OCI-LY3 (cell line): ENCODE results near the gene KRTAP5-5.

Source experiments
- H2AFZ ChIP-seq: fragments of 200-600, 300-600 bp; shearing (Covaris generic); 2 replicates; pipeline ENCODE4 v1.6.0; 2014; ENCODE audit warnings: antibody characterized with exemption, low read depth, low read length
- H3K27ac ChIP-seq: fragments of 200-600, 300-600 bp; sonication (generic); 2 replicates; pipeline ENCODE4 v1.5.1; 2014; ENCODE audit warnings: mild to moderate bottlenecking, low read length, moderate library complexity, mixed read lengths
- H3K27me3 ChIP-seq: fragments of 200-600, 300-600 bp; sonication (generic); 2 replicates; pipeline ENCODE4 v1.6.1; 2014; ENCODE audit warnings: low read depth, low read length, mixed read lengths
- H3K36me3 ChIP-seq: fragments of 200-600, 300-600 bp; sonication (generic); replicated peaks from 2 replicates; pipeline ENCODE3; 2014; ENCODE audit warnings: low read depth, low read length, mixed read lengths
- H3K4me1 ChIP-seq: fragments of 300-600, 200-600 bp; sonication (generic); 2 replicates; pipeline ENCODE4 v1.6.1; 2014; ENCODE audit warnings: low read length, mixed read lengths
- H3K4me2 ChIP-seq: fragments of 200-600, 300-600 bp; sonication (generic); 2 replicates; pipeline ENCODE4 v1.6.1; 2014; ENCODE audit warnings: low read length, mixed read lengths
- H3K4me3 ChIP-seq: fragments of 300-600, 200-600 bp; sonication (generic); 2 replicates; pipeline ENCODE4 v1.5.1; 2014; ENCODE audit warnings: antibody characterized with exemption, mild to moderate bottlenecking, low read length, moderate library complexity
- H3K79me2 ChIP-seq: fragments of 300-600, 200-600 bp; shearing (Covaris generic); 2 replicates; pipeline ENCODE4 v1.6.1; 2014; ENCODE audit warnings: mild to moderate bottlenecking, low read length, mixed read lengths
- H3K9ac ChIP-seq: fragments of 300-600, 200-600 bp; shearing (Covaris generic); 2 replicates; pipeline ENCODE4 v1.6.0; 2014; ENCODE audit warnings: mild to moderate bottlenecking, low read length, moderate library complexity
- H3K9me3 ChIP-seq: fragments of 200-600, 300-600 bp; shearing (Covaris generic); 2 replicates; pipeline ENCODE4 v1.6.1; 2014; ENCODE audit warnings: low read length, mixed read lengths; ENCODE audit not compliant: insufficient read depth
- H4K20me1 ChIP-seq: fragments of 200-600, 300-600 bp; sonication (generic); 2 replicates; pipeline ENCODE4 v1.6.1; 2016; ENCODE audit warnings: low read length, mixed read lengths; ENCODE audit not compliant: insufficient read depth
- EZH2phosphoT487 ChIP-seq: fragments of 200-600 bp; shearing (Covaris generic); IDR thresholded peaks from 2 replicates; pipeline ENCODE4 v1.6.1; 2018; ENCODE audit warnings: antibody characterized with exemption, mixed run types, low read depth
- TF ChIP-seq, protein P1 (sequence below): fragments of 200-600, 300-600 bp; sonication (generic); IDR thresholded peaks from 2 replicates; pipeline ENCODE4 v1.5.1; 2014; ENCODE audit warnings: antibody characterized with exemption, low read length, low read depth

Gene KRTAP5-5

GRCh38 chr11:1665313-1665712 is 35.7 kb downstream of the KRTAP5-5 start:
- Histone ChIP-seq H4K20me1 (no peaks in the 10 kb centered on the region), H3K9me3 (no peaks in the 10 kb centered on the region), H3K27me3 (peaks cover 6% of the 10 kb centered on the region; the same call in 1 of the 2 replicates), H2AFZ (no peak overlapping the region), H3K4me1 (no peaks in the 10 kb centered on the region), H3K4me2 (no peak overlapping the region), H3K4me3 (no peak overlapping the region), H3K36me3 (no peaks in the 10 kb centered on the region), H3K79me2 (no peaks in the 10 kb centered on the region), H3K27ac (no peak overlapping the region), H3K9ac (no peak overlapping the region)
- TF ChIP-seq EZH2phosphoT487, result no peak
- TF ChIP-seq, protein P1, sequence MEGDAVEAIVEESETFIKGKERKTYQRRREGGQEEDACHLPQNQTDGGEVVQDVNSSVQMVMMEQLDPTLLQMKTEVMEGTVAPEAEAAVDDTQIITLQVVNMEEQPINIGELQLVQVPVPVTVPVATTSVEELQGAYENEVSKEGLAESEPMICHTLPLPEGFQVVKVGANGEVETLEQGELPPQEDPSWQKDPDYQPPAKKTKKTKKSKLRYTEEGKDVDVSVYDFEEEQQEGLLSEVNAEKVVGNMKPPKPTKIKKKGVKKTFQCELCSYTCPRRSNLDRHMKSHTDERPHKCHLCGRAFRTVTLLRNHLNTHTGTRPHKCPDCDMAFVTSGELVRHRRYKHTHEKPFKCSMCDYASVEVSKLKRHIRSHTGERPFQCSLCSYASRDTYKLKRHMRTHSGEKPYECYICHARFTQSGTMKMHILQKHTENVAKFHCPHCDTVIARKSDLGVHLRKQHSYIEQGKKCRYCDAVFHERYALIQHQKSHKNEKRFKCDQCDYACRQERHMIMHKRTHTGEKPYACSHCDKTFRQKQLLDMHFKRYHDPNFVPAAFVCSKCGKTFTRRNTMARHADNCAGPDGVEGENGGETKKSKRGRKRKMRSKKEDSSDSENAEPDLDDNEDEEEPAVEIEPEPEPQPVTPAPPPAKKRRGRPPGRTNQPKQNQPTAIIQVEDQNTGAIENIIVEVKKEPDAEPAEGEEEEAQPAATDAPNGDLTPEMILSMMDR, result no peak

DNA sequence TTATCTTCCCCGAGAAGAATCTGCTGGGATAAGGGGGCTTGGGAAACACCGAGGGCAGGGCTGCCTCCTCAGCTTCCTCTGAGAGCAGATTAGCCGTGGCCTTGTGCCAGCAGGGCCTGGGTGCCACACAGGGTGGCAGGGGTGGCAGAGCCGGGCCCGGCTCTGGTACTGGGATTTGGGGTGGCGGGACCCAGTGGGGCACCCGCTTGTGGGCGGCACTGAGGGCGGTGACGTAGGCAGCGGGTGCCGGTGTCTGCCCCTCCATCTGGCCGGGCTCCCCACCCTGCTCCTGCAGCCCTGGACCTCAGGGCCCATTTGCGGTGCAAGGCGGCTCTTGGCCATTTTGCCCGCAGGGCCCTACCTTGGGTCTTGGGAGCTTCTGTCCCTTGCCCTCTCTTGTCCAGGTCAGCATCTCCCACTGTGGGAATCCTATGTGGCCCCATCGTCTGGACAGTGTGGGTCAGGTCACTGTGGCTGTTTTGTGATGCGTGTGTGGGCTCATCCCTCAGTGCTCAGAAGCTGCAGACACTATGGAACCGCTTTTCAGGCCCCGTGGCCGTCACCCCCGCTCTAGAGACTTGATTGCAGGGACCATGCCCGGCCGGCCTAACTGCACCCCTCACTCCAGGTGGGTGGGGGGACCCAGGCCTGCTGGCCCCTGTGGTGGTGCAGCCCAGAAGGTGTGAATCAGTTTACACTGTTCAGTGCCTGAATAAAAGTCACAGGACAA is 37.7 kb downstream of the KRTAP5-5 start:
- TF ChIP-seq EZH2phosphoT487, result no peak
- TF ChIP-seq, protein P1, result no peak
- no peaks in the 10 kb centered on the region for H3K36me3 ChIP-seq
- no peak overlapping the region for H2AFZ ChIP-seq
- 0 out of 2 replicates have a peak, but pooled peaks cover 3% of the 10 kb centered on the region for H3K27me3 ChIP-seq
- no peaks in the 10 kb centered on the region for H3K9me3 ChIP-seq
- no peaks in the 10 kb centered on the region for H3K4me1 ChIP-seq
- H3K79me2 ChIP-seq, result no peaks in the 10 kb centered on the region
- H4K20me1 ChIP-seq, result peaks cover 5% of the 10 kb centered on the region; the same call in 1 of the 2 replicates
- H3K27ac ChIP-seq, result no peak overlapping the region
- no peak overlapping the region for H3K4me3 ChIP-seq
- H3K4me2 ChIP-seq, result no peak overlapping the region
- no peak overlapping the region for H3K9ac ChIP-seq

DNA sequence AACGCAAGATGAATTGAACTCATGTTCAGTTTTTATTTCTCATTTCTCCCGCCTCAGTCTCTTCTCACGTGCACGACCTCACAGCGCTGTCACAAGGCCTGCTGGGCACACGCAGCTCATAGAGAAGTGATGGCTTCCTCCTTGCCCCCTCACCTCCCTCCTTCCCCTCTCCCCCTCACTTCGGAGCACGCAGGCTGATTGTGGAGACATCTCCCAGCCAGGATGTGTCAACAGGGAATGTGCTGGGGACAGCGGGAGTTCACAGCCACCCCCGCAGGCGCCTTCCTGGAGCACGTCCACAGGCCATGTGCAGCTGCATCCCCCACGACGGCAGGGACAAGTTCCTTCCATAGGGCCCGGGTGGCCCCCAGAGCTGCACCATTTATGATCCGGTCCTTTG is 38.3 kb downstream of the KRTAP5-5 start:
- H3K27ac ChIP-seq, result no peak overlapping the region

DNA sequence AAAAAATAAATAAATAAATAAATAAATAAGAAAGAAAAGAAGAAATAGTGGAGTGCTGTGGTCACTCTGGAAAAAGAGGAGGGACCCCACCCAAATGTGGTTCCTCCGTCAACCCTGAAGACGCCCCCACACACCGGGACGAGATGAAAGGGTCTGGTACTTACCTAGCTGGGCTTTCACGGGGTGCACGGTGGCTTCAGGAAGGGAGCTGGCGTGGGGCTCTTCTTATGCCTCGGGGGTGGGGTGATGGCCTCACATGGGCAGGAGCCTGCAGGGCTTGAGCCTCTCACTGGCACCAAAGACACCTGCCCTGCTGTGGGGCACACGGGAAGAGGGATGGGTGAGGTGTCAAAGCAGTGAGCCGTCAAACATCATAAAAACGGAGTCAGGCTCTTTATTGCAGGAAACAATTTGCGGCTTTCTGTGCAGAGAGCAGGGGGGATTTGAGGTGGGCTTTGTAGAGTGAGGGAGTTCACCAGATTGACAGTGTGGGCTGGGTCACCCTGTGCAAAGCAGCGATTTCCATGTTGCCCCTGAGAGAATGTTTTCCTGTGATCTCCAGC is 39.4 kb downstream of the KRTAP5-5 start:
- H3K27ac ChIP-seq, result no peak overlapping the region
- H3K4me3 ChIP-seq, result no peak overlapping the region
- H3K27me3 ChIP-seq, result peaks cover 9% of the 10 kb centered on the region; the same call in 1 of the 2 replicates
- H3K4me1 ChIP-seq, result no peaks in the 10 kb centered on the region
- H3K79me2 ChIP-seq, result no peaks in the 10 kb centered on the region
- H3K4me2 ChIP-seq, result no peak overlapping the region
- H4K20me1 ChIP-seq, result peaks cover 5% of the 10 kb centered on the region; the same call in 1 of the 2 replicates
- H3K9me3 ChIP-seq, result no peaks in the 10 kb centered on the region
- TF ChIP-seq EZH2phosphoT487, result no peak
- TF ChIP-seq, protein P1, result no peak
- H2AFZ ChIP-seq, result no peak overlapping the region
- H3K36me3 ChIP-seq, result no peaks in the 10 kb centered on the region
- no peak overlapping the region for H3K9ac ChIP-seq

More for the DNA sequence above, 38.3 kb downstream of the KRTAP5-5 start:
- H3K4me3 ChIP-seq, result no peak overlapping the region
- 0 out of 2 replicates have a peak, but pooled peaks cover 3% of the 10 kb centered on the region for H3K27me3 ChIP-seq
- no peaks in the 10 kb centered on the region for H3K9me3 ChIP-seq
- H3K36me3 ChIP-seq, result no peaks in the 10 kb centered on the region
- no peaks in the 10 kb centered on the region for H3K4me1 ChIP-seq
- no peak overlapping the region for H2AFZ ChIP-seq
- H3K9ac ChIP-seq, result no peak overlapping the region
- no peaks in the 10 kb centered on the region for H3K79me2 ChIP-seq
- no peak overlapping the region for H3K4me2 ChIP-seq
- peaks cover 5% of the 10 kb centered on the region; the same call in 1 of the 2 replicates for H4K20me1 ChIP-seq
- TF ChIP-seq, protein P1, result no peak
- no peak for TF ChIP-seq EZH2phosphoT487
